Measurements from ENCODE around the gene GPR62.
A peak's percentile ranks its signal among the peaks of the same experiment; 100 is the strongest.

The GPR62 gene

DNA sequence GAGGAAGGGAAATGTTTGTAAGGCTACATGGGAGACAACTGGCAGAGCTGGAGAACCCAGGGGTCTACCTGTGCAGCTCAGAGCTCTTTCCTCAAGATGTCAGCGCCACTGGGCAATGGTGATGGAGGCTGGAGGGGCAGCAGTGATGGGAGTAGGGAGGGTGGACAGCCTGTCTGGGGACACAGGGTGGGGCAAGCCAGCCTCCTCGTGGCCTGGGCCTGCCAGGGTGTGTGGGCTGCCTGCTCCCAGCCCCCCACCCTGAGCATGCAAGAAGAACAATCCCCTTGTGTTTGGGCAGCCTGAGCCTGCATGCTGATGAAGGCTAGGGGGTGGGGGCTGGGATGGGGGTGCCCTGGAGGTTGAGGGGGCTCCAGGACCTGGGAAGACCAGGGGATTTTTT, 10.8 kb downstream of the GPR62 start:
- peak overlapping the region; percentile 89 for H3K27ac ChIP-seq
- POLR2A ChIA-PET (ENCODE audit: low non-redundant PET) = no interaction called here
- TF ChIP-seq, protein P1, sequence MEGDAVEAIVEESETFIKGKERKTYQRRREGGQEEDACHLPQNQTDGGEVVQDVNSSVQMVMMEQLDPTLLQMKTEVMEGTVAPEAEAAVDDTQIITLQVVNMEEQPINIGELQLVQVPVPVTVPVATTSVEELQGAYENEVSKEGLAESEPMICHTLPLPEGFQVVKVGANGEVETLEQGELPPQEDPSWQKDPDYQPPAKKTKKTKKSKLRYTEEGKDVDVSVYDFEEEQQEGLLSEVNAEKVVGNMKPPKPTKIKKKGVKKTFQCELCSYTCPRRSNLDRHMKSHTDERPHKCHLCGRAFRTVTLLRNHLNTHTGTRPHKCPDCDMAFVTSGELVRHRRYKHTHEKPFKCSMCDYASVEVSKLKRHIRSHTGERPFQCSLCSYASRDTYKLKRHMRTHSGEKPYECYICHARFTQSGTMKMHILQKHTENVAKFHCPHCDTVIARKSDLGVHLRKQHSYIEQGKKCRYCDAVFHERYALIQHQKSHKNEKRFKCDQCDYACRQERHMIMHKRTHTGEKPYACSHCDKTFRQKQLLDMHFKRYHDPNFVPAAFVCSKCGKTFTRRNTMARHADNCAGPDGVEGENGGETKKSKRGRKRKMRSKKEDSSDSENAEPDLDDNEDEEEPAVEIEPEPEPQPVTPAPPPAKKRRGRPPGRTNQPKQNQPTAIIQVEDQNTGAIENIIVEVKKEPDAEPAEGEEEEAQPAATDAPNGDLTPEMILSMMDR (conservative IDR thresholded peaks at IDR 0.05; ENCODE audit: low read depth) = no peak
- CTCF ChIA-PET = interaction anchor here (0.6 to 0.8 kb wide), 2 partner anchors 24 to 247 kb away, joined by 3 read pairs; no protein-coding TSS in a partner anchor
- no peak for DNase-seq (ENCODE audit: low spot score)

DNA sequence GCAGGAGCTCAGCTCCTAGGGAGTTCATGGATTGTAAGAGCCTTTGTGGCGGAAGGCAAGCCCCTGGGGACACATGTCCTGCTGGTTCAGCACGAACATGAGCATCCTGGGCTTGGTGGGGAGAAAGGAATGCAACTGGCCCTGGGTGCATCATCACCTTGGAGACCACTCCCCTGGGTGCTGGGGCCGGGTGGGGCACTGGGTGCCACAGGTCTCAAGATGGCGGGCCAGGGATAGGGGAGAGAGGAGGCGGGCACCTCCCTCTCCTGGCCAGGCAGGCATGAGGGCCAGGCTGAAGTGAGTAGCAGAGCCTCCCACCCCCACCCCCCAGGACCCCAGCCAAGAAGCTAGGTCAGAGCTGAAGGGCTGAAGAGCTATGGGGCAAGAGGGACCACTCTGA, 11.3 kb downstream of the GPR62 start:
- no peak for DNase-seq (ENCODE audit: low spot score)
- ChIA-PET CTCF (no interaction called here), POLR2A (ENCODE audit: low non-redundant PET) (no interaction called here)
- TF ChIP-seq, protein P1 (conservative IDR thresholded peaks at IDR 0.05; ENCODE audit: low read depth) = no peak
- H3K27ac ChIP-seq = peak overlapping the region; percentile 89

DNA sequence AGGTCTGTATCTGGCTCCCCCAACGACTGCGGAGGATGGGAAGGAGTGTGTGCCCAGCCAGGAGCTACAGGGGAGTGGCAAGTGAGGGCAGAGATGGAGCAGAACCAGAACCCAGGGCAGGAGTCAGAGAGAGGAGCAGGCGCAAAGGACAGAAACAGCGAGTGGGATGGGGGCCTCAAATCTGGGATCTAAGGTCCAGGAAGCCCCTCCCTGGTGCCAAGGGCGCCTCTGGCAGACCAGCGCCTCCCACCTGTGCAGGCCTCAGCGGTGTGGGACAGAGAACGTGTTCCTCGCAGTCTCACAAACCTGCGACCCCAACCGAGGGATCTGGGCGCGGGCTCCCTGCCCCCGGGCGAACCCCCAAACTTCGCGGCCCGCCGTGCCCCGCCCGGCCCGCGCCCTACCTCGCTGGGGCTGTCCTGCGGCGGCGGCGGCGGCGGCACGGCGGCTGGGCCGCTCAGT, 11.8 kb downstream of the GPR62 start:
- ChIA-PET POLR2A (ENCODE audit: low non-redundant PET) (no interaction called here), CTCF (no interaction called here)
- TF ChIP-seq, protein P1 (conservative IDR thresholded peaks at IDR 0.05; ENCODE audit: low read depth) = no peak
- peak overlapping the region; percentile 89 for H3K27ac ChIP-seq
- no peak for DNase-seq (ENCODE audit: low spot score)

DNA sequence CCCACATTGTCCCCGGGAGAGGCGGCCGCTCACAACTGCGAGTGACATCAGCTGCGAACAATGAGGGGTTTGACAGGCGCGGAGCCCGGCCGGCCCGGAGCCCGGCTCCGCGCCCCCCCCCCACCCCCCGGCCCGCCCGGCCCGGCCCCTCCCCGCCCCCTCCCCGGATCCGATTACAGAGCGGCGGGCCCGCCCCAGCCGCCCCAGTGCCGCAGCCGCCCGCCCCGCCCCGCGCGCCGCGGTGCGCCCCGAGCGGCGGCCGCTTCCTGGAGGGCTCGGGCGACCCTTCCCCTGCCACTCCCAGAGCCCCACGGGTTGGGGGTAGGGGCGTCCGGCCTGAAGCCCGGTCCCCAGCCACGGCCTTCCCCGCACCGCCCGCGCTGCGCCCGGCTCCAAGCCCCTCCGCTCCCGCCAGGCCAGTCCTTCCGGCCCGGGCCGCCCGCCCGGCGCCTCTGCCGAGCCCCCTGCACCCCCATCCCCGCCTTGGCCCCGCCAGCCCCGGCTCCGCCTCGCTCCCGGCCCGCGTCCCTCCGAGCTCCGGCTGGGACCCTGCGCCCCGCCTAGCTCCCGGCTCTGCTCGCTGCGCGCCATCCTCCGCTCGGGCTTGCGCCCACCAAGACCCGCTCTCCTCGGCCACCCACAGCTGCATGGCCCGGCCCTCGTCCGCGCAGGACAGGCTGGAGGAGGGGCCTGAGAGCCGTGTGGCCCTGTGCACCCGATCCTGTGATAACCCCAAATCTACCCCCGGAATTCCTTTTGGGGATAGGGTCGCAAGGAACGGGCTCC, 12.4 kb downstream of the GPR62 start, which contains the start of gene PCBP4:
PCBP4 (minus strand) TSS at position 71 of the 786 bp plus-strand sequence. CDS start 6,214 bp downstream, outside the sequence.
- no peak for DNase-seq (ENCODE audit: low spot score)
- TF ChIP-seq, protein P1 (conservative IDR thresholded peaks at IDR 0.05; ENCODE audit: low read depth) = no peak
- POLR2A ChIA-PET (ENCODE audit: low non-redundant PET) = no interaction called here
- CTCF ChIA-PET = interaction anchor here (1.0 kb wide), 1 partner anchor 26 kb away, joined by 3 read pairs; the partner anchor contains the start of genes PARP3 and RRP9
- H3K27ac ChIP-seq = peak within 1 kb of the TSS; percentile 89

DNA sequence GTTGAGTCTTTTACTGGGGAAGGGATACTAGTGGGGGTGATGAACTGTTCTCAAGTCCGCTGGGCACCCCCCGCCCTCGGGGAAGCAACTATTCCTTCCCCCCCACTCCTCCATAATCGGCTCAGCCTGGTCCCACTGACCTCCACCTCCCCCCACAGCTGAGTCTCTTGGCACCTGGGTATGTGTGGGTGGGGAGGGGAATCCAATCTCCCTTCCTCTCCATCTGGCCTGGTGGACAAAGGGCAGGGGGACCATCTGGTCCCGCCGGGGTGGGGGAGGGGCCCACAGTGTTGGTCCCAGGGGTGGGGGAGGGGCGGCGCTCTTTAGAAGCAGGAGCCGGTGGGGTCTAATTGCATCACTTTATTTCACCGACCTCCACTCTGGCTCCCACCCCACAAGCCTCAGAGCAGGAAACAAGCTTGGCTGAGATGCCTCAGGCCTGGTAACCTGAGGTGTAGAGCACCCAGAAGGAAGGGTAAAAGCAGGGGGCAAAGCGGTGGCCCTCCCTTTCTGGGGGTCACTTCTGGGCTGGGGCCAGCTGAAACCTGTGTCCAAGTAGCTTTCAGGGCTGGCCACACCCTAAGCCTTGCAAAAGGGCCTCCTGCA, 13.1 kb downstream of the GPR62 start:
- CTCF ChIA-PET = interaction anchor here (1.0 kb wide), 1 partner anchor 26 kb away, joined by 3 read pairs; the partner anchor contains the start of genes PARP3 and RRP9
- peak overlapping the region; percentile 89 for H3K27ac ChIP-seq
- TF ChIP-seq, protein P1 (conservative IDR thresholded peaks at IDR 0.05; ENCODE audit: low read depth) = no peak
- POLR2A ChIA-PET (ENCODE audit: low non-redundant PET) = no interaction called here
- no peak for DNase-seq (ENCODE audit: low spot score)

DNA sequence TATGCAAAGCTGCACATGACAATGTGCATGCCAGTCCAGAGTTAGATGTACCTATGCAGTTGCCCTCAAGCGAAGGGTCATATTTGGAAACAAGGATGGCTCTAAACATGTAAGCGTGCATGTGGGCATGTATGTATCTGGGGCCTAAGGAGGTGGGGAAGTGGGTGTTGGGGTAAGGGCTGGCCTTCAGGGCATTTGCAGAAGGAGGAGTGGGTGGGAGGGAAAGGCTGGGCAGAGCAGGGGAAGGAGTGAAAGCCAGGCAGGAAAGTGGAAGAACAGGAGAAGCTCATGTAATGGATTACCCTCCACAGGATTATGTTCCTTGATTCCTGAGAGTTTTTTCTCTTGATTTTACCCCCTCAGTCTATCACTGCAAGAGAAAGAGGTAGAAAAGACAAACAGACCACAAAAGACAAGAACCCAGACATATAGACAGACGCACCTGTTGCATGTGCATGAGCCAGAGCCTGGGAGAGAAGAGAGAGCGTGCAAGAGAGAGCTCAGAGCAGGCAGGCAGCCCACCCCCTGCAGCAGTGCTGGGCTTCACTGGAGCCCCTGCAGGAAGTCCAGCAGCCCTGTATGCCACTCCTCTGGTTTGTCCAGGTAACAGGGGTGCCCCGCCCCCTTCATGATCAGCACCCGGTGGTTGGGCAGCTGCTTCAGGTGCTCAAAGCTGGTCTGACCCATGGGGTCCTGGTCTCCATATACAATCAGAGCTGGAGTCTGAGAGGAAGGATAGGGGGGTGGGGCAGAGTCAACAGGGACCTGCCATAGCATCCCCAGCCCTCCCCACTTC, 13.9 kb downstream of the GPR62 start:
- TF ChIP-seq, protein P1 (conservative IDR thresholded peaks at IDR 0.05; ENCODE audit: low read depth) = no peak
- no peak for DNase-seq (ENCODE audit: low spot score)
- CTCF ChIA-PET = interaction anchor here (1.0 kb wide), 2 partner anchors 12 to 27 kb away, joined by 3 read pairs; partner anchors contain the start of genes PARP3 and RRP9
- POLR2A ChIA-PET (ENCODE audit: low non-redundant PET) = interaction anchor here (0.9 kb wide), 1 partner anchor 12 kb away, joined by 3 read pairs; no protein-coding TSS in a partner anchor
- peak overlapping the region; percentile 89 for H3K27ac ChIP-seq

Data from RWPE1 (cell line).